ENCODE measurements around the gene KCNK17. TPM values are rescaled to one million over a fixed set of nuclear protein-coding genes. Genes with fewer than 3 reads are reported as not detected.

Gene KCNK17
- total RNA-seq, 1 donor from 2014 or later = not detected

DNA sequence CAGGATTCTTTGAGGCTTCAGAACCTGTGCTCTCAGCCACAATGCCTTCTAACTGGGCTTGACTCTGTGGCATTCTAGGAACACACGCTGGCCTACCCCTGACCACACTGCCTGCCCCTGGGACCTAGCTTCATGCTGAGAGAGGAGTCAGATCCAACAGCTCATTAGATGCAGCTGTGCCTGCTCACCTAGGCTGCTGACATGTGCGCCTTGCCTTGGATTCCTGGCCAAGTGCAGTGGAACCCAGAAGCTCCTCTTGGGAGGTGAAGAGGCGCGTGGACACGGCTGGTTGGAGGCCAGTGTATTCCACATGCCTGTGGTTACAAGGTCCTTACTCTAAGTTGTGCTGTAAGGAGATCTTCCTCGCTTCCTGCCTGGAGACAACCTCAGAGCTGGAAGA, 33.0 kb upstream of the KCNK17 start:
- no peak for TF ChIP-seq CTCF (IDR thresholded peaks at IDR 0.05)
- no peak for DNase-seq (ENCODE audit: low spot score in 2 of 2)
- no peak overlapping the region for H3K27ac ChIP-seq
- H3K36me3 ChIP-seq = no peaks in the 10 kb centered on the region
- H3K4me3 ChIP-seq = no peak overlapping the region
- peaks cover 4 to 23% of the 10 kb centered on the region in 2 donors for H3K4me1 ChIP-seq
- H3K27me3 ChIP-seq = no peaks in the 10 kb centered on the region
- no peaks in the 10 kb centered on the region for H3K9me3 ChIP-seq
- intact Hi-C loops (cut with DNase I) = loop anchor here (5.0 to 10.0 kb wide), 3 partner anchors 538 to 1728 kb away; partner anchors contain the start of genes NFYA and OARD1

- intact Hi-C loops (cut with DNase I) = loop anchor here (5.0 to 10.0 kb wide), 3 partner anchors 540 to 1730 kb away; partner anchors contain the start of genes NFYA and OARD1
- no peak for DNase-seq (ENCODE audit: low spot score in 2 of 2)
- Histone ChIP-seq H3K4me3 (no peak overlapping the region), H3K27me3 (no peaks in the 10 kb centered on the region), H3K4me1 (peaks cover 10 to 36% of the 10 kb centered on the region in 2 donors), H3K9me3 (no peaks in the 10 kb centered on the region), H3K36me3 (no peaks in the 10 kb centered on the region), H3K27ac (peak overlapping the region; percentile 50 to 85)
- no peak for TF ChIP-seq CTCF (IDR thresholded peaks at IDR 0.05)
Measured at GRCh38 chr6:39344821-39345280, 30.6 kb upstream of the KCNK17 start.

- H3K27ac ChIP-seq = peak overlapping the region; percentile 54 to 85
- no peaks in the 10 kb centered on the region for H3K27me3 ChIP-seq
- H3K36me3 ChIP-seq = no peaks in the 10 kb centered on the region
- no peak overlapping the region for H3K4me3 ChIP-seq
- H3K4me1 ChIP-seq = peaks cover 14 to 42% of the 10 kb centered on the region in 2 donors
- no peak for TF ChIP-seq CTCF (IDR thresholded peaks at IDR 0.05)
- no peaks in the 10 kb centered on the region for H3K9me3 ChIP-seq
- intact Hi-C loops (cut with DNase I) = loop anchor here (10.0 kb wide), 2 partner anchors 541 to 1731 kb away; partner anchors contain the start of genes NFYA and OARD1
- DNase-seq (ENCODE audit: low spot score in 2 of 2) = no peak
Measured at GRCh38 chr6:39343396-39343870, 29.2 kb upstream of the KCNK17 start.

DNA sequence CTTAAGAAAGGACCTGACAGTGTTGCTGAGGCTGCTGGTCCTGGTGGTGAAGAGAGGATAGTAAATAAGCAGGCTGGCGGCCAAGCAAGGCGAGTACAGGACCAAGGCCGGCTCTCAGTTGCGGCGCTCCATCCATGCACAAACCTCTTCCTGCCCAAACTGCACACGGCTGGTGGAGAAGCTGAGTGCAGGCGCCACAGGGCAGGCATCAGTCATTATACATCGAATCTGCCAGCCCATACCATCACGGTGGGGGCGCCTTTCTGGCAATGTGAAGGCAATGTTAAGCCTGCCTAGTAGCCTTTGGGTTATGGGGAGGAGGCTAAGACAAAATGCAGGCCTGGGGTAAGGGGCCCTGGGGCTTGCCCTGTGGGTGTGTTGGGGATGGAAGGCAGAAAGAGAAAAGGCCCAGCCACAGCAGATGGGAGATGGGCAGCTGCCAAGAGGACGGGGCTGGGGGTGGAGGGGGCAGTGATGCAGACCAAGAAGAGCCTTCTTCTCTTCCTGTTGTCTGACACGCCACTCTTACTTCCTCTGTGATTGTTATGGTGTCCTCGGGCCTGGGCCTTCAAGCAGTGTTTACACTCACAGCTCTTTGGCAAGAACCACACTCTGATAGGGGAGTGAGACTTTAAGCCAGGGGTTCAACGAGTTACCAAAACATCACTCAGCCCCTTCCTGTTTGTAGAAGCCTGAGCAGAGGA, 28.6 kb upstream of the KCNK17 start:
- H3K36me3 ChIP-seq = no peaks in the 10 kb centered on the region
- no peaks in the 10 kb centered on the region for H3K27me3 ChIP-seq
- intact Hi-C loops (cut with DNase I) = loop anchor here (10.0 kb wide), 2 partner anchors 542 to 1732 kb away; partner anchors contain the start of genes NFYA and OARD1
- no peak overlapping the region for H3K4me3 ChIP-seq
- no peaks in the 10 kb centered on the region for H3K9me3 ChIP-seq
- no peak for DNase-seq (ENCODE audit: low spot score in 2 of 2)
- peak overlapping the region; percentile 54 to 85 for H3K27ac ChIP-seq
- no peak for TF ChIP-seq CTCF (IDR thresholded peaks at IDR 0.05)
- peaks cover 14 to 42% of the 10 kb centered on the region in 2 donors for H3K4me1 ChIP-seq

DNA sequence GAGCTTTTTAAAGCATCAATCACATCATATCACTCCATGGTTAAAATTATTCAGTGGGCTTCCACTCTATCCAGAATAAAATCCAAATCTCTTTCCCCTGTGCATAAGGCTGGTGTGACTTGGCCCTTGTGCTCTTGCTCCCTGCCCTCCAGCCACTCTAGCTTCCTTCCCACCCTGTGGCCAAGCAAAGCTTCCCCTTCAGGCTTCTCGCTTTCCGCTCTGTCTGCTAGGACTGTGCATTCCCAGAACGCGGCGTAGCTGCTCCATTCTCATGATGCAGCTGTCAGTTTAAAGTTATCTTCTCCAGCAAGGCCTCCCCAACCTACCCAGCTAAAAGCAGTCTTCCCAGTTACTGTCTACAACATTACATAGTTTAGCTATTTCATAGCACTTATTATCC, 27.7 kb upstream of the KCNK17 start:
- Histone ChIP-seq H3K27me3 (no peaks in the 10 kb centered on the region), H3K9me3 (no peaks in the 10 kb centered on the region), H3K36me3 (no peaks in the 10 kb centered on the region), H3K4me1 (peaks cover 14 to 42% of the 10 kb centered on the region in 2 donors), H3K4me3 (no peak overlapping the region), H3K27ac (no peak overlapping the region)
- TF ChIP-seq CTCF (IDR thresholded peaks at IDR 0.05) = no peak
- no peak for DNase-seq (ENCODE audit: low spot score in 2 of 2)
- intact Hi-C loops (cut with DNase I) = loop anchor here (10.0 kb wide), 2 partner anchors 543 to 1733 kb away; partner anchors contain the start of genes NFYA and OARD1
